IPS-NIHi7 (cell line): Measurements from ENCODE around the gene FBXO24.

Experiments used
- DNase-seq: peaks from one replicate; pipeline ENCODE4 v3.0.0; 2012; ENCODE audit warnings: mixed read lengths; ENCODE audit errors: extremely low spot score

Gene FBXO24

DNA sequence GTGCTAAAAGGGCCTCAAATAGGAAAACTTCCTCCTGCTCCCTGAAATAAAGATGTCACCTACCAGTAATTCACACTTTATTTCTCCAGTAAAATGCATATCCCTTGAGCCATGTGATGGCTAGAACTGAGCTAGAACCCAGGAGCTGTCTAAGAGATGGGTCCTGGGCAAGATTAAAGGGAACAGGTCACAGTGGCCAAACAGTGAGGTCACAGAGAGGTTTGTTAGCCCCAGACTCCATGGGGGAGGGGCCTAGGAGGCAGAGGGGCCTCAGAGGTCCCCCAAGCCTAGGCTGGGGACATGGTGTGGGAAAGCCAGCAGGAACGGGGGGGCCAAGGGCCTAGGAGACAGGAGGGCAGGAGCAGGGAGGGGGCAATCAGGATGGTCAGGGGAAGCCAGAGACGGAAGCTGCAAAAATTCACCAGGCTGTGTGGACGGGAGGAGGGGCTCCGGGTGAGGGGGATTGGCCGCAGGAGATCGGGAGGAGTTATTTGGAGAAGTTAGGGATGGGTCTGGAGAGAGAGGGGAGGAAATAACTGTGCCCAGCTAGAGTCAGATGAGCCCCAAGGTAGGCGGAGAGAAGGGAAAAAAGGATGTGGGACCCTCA, 3.3 kb downstream of the FBXO24 start:
- DNase-seq = peak; percentile 29

DNA sequence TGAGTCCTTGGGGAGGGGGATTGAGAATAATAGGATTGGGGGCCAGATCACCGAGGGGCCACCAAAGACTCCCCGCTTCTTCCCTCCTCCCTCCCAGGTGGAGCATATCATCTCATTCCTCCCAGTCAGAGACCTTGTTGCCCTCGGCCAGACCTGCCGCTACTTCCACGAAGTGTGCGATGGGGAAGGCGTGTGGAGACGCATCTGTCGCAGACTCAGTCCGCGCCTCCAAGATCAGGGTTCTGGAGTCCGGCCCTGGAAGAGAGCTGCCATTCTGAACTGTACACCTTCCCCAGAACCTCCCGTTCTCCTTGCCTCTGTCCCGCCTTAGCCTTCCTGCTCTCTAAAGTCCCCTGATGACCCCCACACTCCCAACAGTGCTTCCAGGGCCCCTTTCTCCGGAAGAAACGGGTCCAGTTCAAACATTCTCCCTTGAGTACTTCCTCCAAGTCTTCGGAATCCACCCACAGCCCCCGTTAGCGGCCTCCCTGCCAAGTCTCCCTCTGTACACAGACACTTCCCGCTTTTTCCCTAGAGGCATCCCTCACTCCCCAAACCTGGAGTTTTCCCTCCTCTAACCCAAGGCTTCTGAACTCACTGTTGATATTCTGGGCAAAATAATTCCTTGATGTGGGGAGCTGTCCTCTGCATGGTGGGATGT, 4.1 kb downstream of the FBXO24 start:
- DNase-seq = no peak

DNA sequence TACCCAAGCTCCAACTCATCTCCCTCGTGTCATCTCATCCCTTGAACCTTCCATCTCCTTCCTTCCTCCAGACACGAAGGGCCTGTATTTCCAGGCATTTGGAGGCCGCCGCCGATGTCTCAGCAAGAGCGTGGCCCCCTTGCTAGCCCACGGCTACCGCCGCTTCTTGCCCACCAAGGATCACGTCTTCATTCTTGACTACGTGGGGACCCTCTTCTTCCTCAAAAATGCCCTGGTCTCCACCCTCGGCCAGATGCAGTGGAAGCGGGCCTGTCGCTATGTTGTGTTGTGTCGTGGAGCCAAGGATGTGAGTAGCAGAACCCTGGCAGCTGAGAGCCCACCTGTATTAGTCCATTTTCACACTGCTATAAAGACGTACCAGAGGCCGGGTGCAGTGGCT, 5.5 kb downstream of the FBXO24 start:
- DNase-seq = no peak

DNA sequence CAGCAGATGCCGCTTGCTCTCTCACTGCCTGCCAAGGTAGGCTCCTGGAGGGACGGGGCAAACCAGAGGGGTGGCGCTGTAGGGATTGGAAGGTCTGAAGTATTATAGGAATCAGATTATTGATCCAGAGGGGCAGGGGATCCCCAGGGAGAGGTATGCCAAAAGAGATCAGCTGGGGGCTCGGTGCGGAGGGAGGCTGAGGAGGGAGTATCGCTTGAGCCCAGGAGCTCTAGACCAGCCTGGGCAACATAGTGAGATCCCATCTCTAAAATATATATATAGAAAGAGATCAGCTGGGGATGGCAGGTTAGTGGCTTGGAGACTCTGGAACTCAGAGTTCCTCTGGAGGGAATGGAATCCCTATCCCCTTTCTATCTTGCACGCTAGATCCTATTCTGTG, 9.1 kb downstream of the FBXO24 start:
- no peak for DNase-seq

DNA sequence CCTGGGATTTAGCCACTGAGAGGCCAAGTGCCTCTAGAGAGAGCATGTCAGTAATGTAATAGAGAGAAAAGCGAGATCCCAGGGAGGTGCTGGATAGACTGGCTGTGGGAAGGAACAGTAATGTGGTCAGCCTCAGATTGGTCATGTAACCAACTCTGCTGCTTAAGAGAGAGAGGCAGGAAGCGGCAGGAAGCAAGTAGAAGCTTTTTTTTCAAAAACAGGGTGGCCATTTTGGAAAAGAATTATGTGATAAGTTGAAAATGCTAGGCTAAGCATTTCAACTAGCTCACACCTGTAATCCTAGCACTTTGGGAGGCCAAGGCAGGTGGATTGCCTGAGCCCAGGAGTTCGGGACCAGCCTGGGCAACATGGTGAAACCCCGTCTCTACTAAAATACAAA, 12.3 kb downstream of the FBXO24 start:
- no peak for DNase-seq

DNA sequence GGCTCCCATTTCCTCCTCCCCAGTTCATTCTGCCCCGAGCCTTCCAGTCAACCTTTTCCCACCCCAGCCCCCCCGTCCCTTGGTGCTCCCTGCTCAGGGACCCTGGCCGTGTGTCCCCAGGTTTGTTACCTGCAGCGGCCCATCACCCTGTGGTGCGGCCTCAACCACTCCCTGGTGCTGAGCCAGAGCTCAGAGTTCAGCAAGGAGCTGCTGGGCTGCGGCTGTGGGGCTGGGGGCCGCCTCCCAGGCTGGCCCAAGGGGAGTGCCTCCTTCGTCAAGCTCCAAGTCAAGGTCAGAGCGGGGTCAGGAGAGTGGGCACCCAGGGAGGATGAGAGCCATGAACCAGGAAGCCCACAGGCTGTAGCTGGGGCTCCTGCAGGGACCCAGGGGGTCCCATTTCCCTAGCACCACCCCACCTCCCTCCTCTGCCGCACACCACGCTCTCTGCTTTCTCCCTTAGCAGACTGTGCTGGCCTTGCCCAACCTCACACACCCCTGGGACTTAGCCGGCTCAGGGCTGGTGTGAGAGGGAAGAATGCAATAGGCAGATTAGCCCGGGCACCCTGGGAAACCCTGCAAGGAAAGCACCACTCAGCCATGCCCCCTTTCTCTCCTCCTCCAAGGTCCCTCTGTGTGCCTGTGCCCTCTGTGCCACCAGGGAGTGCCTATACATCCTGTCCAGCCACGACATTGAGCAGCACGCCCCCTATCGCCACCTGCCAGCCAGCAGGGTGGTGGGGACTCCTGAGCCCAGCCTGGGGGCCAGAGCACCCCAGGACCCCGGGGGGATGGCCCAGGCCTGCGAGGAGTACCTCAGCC, 14.0 kb downstream of the FBXO24 start:
- no peak for DNase-seq

DNA sequence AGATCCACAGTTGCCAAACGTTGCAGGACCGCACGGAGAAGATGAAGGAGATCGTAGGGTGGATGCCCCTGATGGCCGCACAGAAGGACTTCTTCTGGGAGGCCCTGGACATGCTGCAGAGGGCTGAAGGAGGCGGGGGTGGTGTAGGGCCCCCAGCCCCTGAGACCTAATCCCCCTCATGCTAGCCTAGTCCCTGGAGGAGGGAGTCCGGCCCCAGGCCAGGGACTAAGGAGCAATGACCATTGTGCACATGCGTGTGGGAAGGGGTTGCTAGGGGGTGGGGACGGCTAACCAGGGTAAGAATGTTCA, 14.6 kb downstream of the FBXO24 start:
- no peak for DNase-seq

DNA sequence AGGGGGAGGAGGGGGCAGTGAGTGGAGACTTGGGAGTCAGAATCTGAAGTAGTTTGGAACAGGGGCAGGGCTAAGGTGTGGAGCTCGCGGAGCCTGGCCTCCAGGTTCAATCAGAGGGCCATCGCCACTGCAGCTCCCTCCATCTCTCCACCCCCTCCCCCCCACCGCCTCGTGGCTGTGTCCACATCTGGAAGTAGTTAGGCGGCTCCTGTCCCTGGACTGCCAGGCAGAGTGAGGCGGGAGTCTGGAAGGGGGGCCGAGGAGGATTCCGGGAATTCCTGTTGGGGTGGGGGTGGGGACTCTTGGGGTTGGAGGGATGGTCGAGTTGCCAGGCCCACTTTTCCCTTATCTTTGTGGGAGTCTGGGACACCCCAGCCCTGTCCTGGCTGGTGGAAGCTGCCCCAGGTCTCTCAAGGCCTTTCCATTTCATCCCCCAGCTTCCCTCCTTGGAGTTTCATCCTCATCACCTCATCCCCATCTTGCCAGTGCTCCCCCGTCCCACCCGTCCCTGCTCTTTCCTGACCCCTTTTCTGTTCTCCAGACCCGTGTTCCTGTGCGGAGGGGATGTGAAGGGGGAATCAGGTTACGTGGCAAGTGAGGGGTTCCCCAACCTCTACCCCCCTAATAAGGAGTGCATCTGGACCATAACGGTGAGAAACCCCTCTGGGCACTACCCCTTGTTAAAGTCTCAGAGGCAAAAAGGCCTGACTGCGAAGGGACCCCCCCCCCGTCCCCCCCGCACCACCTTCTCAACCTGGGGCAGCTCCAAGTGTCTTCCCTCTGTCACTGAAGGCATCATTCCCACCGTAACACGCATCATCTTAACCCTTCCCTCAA, 17.0 kb downstream of the FBXO24 start:
- peak; percentile 73 for DNase-seq

DNA sequence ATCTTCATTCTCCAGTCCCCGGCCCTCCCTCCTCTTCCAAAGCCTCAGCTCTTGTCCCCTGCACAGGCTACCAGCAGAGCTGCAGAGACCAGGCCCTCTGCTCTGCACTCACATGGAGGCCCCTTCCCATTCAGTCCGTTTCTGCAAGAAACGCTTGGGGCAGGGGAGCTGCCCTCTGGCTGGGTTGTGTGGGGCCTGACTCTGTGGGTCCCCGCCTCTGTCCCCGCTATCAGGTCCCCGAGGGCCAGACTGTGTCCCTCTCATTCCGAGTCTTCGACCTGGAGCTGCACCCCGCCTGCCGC, 17.5 kb downstream of the FBXO24 start:
- DNase-seq = peak; percentile 48

DNA sequence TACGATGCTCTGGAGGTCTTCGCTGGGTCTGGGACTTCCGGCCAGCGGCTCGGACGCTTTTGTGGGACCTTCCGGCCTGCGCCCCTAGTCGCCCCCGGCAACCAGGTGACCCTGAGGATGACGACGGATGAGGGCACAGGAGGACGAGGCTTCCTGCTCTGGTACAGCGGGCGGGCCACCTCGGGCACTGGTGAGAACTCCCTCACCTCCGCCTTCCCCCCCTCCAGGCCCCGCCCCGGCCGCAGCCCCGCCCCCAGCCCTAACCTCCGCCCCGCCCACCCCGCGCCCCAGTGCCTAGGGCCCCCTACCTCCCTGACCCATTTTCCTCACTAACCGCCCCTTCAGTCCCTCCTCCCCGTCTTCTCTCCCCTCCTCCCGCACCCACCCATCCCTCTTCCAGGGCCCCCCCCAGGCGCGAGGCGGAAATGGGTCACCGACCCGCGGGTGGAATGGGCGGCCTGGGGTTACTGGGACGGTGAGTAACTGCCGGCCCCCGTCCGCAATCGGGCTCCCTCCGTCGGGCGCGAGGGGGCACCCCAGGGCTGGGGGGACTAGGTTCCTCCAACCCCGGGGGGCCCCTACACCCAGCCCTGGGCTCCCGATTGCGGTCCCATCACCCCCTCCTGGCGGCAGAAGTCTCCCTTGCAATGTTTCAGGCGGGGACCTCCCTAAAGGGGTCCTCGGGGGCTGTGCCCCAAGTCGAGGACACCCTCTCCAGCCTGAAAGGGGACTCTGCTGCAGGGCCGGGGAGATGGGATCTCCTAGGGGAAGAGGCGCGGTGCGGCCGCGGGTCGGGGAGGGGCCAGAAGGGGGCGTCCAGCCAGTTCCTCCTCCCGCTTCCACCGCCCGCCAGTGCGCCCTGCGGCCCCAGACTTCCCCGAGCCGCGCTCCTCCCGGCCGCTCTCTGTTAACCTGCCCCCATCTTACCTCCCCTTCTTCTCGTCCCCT, 18.2 kb downstream of the FBXO24 start:
- peak; percentile 88 for DNase-seq

DNA sequence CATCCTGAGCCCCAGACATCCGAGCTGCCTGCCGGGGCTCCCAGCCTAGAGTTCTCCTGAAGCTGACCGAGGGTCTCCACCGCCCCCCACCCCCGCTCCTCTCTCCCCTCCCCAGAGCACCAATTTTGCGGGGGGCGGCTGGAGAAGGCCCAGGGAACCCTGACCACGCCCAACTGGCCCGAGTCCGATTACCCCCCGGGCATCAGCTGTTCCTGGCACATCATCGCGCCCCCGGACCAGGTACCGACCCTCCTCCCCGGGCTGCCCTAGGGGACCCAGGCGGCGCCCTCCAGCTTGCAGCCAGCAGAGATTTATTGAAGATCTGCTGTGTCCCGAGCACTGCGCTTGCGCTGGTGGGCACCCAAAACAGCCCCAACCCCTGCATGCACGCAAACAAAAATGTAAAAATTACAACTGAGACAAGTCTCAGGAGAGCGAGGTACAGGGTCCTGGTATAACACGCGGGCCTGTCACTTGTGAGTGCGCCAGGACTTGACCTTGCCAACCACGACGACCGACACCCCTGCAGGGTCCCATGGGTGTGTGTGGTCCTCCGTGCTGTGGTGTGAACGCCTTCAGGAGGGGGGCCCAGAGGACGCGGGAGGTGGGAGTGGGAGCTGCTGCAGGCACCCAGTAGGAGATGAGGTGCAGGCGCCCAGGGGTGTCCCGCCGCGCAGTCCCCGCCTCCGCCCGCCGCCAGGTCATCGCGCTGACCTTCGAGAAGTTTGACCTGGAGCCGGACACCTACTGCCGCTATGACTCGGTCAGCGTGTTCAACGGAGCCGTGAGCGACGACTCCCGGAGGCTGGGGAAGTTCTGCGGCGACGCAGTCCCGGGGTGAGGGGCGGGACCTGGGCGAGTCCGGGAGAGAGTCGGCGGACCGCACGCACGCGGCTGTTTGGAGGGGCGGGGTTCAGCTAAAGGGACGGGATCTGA, 19.1 kb downstream of the FBXO24 start:
- DNase-seq = peak; percentile 38

DNA sequence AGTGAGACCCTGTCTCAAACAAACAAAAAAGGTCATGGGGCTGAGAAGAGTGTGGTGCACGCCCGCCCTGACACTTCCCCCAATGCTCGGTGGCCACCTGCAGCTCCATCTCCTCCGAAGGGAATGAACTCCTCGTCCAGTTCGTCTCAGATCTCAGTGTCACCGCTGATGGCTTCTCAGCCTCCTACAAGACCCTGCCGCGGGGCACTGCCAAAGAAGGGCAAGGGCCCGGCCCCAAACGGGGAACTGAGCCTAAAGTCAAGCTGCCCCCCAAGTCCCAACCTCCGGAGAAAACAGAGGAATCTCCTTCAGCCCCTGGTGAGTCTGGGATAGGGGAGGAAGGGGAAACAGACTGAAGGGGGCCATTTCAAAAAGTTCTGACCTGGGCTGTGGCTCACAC, 20.2 kb downstream of the FBXO24 start:
- no peak for DNase-seq

DNA sequence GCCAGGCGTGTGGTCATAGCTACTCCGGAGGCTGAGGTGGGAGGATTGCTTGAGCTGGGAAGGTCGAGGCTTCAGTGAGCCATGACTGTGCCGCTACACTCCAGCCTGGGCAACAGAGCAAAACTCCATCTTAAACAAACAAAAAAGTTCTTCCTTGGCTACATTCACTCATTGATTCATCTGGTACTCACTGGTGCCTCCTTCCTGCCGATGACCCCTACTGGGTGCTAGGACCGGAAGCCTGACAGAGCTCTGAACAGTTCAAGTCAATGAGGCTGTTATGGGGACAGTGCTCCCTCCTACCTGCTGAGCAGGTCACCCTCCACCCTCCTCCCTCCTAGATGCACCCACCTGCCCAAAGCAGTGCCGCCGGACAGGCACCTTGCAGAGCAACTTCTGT, 21.0 kb downstream of the FBXO24 start:
- no peak for DNase-seq

DNA sequence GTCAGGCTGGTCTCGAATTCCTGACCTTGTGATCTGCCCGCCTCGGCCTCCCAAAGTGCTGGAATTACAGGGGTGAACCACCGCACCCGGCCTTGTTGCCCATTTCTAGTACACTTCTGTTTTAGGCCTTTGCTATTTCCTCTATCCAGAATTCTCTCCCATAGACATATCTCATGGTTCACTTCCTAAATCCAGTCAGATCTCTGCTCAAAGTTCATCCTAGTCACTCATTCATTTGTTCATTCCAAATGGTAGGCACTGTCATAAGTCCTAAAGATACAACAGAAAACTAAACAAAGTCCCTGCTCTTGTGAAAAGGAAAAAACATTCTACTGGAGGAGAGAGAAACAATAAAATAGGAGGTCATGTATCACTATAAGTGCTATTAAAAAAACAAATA, 23.8 kb downstream of the FBXO24 start:
- no peak for DNase-seq

DNA sequence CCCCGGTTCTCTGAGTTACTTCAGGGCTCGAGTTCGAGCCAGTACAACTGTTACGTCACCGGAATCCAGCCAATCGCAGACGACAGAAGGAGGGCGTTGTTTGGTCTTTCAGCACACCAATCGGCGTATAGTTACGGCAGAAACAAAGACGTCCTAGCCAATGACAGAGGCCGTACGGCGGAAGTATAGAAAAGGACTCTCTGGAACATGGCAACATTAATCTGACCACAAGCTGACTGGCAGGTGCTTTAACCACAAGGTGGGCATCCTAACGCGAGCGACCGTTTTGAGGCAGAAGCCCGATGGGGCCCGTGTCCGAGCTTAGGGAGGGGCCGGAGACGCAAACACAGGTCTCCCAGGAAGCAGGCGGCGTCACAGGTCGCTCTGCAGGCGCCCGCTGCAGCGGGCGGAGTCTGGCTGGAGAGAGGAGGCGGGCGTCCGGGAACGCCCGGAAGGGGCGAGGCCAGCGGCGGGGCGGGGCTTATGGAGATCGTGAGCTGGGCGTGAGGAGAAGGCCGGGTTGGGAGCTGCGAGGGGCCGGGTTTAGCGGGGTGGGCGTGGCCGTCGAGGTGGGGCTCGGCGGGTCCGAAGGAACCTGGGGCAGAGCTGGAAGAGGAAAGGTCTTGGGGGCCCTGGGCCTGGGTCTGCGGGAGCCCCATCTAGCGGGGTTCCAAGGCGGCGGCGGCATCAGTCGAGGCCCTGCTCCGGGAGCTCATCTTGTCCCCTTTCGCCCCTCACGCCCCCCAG, 26.0 kb downstream of the FBXO24 start, which contains the start of gene MOSPD3:
TSS of gene MOSPD3 (plus strand) at position 558 of the 747 bp plus-strand sequence. CDS start 252 bp downstream, outside the sequence.
- DNase-seq = peak; percentile 99

DNA sequence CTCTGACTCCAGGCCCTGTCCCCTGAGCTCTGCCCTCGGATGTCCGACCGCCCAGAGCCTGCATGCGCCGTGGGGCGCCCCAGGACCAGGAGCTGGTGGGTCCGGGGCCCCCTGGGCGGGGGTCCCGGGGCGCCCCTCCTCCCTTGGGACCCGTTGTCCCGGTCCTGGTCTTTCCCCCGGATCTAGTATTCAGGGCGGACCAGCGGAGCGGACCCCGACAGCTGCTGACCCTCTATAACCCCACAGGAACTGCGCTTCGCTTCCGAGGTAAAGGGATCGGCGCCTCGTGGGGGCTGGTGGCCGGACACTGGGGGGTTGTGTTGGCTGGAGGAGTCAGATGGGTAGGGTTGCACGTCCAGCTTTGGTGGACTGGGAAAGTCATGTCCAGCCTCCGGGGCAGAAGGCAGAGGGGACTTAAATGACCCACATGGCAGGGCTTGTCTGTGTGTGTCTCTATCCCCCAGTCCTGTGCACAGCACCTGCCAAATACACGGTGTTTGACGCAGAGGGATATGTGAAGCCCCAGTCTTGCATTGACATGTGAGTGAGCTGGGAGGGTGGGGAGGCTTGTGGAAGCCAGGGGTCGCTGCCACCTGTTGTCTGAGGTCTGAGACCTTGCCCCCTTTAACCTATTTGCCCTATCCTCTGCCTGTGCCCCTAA, 26.7 kb downstream of the FBXO24 start:
- DNase-seq = no peak

DNA sequence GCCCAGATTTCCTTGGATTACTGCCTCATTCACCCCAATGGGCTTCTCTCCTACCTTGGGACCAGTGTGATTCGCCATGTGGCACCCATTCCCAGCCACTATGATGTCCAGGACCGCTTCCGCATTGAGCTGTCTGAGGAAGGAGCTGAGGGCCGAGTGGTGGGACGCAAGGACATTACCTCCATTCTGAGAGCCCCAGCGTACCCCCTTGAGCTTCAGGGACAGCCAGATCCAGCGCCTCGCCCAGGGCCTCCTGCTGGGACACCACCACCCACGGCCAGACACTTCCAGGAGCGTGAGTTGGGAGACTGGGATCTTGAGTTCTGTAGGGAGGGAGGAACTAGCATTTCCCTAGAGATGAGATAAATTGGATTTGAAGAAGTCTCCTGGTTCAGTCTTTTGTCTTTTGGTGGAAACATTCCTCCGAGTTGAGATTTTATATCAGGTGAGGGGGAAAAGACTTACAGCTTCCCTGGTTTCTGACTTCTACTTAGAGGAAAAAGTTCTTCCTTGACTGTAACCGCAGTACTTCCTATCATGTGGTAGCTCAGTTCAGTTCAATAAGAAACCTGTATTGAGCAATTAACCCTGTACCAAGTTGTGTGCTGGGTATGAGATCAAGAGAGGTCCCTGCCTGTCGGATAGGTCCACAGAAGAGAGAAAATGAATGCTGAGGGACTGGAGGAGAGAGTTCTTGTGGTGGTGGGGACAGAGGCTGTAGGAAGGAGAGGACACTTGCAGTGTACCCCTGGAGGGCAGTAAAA, 27.5 kb downstream of the FBXO24 start:
- no peak for DNase-seq

DNA sequence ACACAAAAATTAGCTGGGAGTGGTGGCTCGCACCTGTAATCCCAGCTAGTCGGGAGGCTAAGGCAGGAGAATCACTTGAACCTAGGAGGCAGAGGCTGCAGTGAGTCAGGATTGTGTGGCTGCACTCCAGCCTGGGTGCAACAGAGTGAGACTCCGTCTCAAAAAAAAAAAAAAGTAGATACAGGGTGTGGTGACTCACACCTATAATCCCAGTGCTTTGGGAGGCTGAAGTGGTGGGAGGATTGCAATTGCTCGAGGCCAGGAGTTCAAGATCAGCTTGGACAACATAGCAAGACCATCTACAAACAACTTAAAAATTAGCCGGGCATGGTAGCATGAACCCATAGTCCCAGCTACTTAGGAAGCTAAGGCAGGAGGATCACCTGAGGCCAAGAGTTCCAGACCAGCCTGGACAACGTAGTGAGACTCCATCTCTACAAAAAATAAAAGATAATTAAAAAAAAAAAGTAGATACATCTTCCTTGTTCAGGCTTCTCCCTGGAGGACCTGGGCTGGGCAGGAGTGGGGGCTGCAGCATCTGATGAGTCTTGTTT, 28.3 kb downstream of the FBXO24 start:
- no peak for DNase-seq
